Lung microvascular endothelial cell (primary cell): ENCODE results near the gene INAFM2. TPM values are rescaled to one million over a fixed set of nuclear protein-coding genes. Genes with fewer than 3 reads are reported as not detected.

Experiments
- DNase-seq, 2 donors: peaks; one replicate each; pipeline versions ENCODE4 v3.0.0 to v3.0.0-alpha.2; 2010; ENCODE audit warnings: low read depth in 2 of 2
- total RNA-seq: library from RNA; depleted of rRNA; stranded (reverse); fragments of >200 nt; gene quantifications from 2 replicates; pipeline ENCODE4 v1.2.1, GENCODE V29; 2014

Gene INAFM2
- 11.3 and 14.1 TPM in 2 replicates for total RNA-seq

GRCh38 chr15:40323239-40323952 lies at the start of gene INAFM2:
Gene INAFM2, plus strand, starts transcription at chr15:40323692. Its CDS starts 364 bp downstream, at chr15:40324056.
- DNase-seq: peak; percentile 97 to 98

GRCh38 chr15:40274350-40275274 lies 48.9 kb upstream of the INAFM2 start:
- DNase-seq: peak; percentile 87 to 91

GRCh38 chr15:40275523-40275922 lies 48.0 kb upstream of the INAFM2 start:
- DNase-seq: no peak

- no peak for DNase-seq
These were observed 47.5 kb upstream of the INAFM2 start for GRCh38 chr15:40275954-40276353.

- DNase-seq: no peak
These were observed 46.6 kb upstream of the INAFM2 start for GRCh38 chr15:40276927-40277326.

GRCh38 chr15:40277471-40277870 lies 46.0 kb upstream of the INAFM2 start:
- no peak for DNase-seq

GRCh38 chr15:40278026-40278425 lies 45.5 kb upstream of the INAFM2 start:
- DNase-seq: no peak

GRCh38 chr15:40279437-40280141 lies 43.9 kb upstream of the INAFM2 start:
- peak; percentile 57 to 68 for DNase-seq

- no peak for DNase-seq
These were observed 43.0 kb upstream of the INAFM2 start for GRCh38 chr15:40280260-40281056.

- no peak for DNase-seq
These were observed 42.3 kb upstream of the INAFM2 start for GRCh38 chr15:40281057-40281800.

GRCh38 chr15:40281801-40282146 lies 41.7 kb upstream of the INAFM2 start:
- no peak for DNase-seq

- peak; percentile 28 to 37 for DNase-seq
These were observed 41.2 kb upstream of the INAFM2 start for GRCh38 chr15:40282147-40282868.

GRCh38 chr15:40282869-40283614 lies 40.5 kb upstream of the INAFM2 start, which contains the start of gene ANKRD63:
Gene ANKRD63, minus strand, starts transcription at chr15:40283064. Its CDS starts 478 bp downstream, at chr15:40282586.
- no peak for DNase-seq

- no peak for DNase-seq
These were observed 39.7 kb upstream of the INAFM2 start for GRCh38 chr15:40283615-40284300.

GRCh38 chr15:40285151-40285550 lies 38.3 kb upstream of the INAFM2 start:
- no peak for DNase-seq

GRCh38 chr15:40285554-40286011 lies 37.9 kb upstream of the INAFM2 start:
- DNase-seq: no peak

GRCh38 chr15:40286061-40286532 lies 37.4 kb upstream of the INAFM2 start:
- no peak for DNase-seq

- no peak for DNase-seq
These were observed 36.7 kb upstream of the INAFM2 start for GRCh38 chr15:40286794-40287193.
